Breast epithelium (tissue), 3 donors: Measurements from ENCODE around the gene OLFML3.

ENCODE experiments used
- POLR2A ChIP-seq: fragments of 450-650 bp; IDR thresholded peaks from one replicate; pipeline ENCODE4 v1.6.1; 2016; ENCODE audit warnings: antibody characterized with exemption, mild to moderate bottlenecking, moderate library complexity
- TF ChIP-seq, protein P1 (sequence below), 3 donors: fragments of 450-650 bp; IDR thresholded peaks; one replicate each; pipeline ENCODE4 v1.5.1; 2016 to 2017; ENCODE audit warnings: antibody characterized with exemption in 3 of 3, mild to moderate bottlenecking in 3 of 3, moderate library complexity in 3 of 3

DNA sequence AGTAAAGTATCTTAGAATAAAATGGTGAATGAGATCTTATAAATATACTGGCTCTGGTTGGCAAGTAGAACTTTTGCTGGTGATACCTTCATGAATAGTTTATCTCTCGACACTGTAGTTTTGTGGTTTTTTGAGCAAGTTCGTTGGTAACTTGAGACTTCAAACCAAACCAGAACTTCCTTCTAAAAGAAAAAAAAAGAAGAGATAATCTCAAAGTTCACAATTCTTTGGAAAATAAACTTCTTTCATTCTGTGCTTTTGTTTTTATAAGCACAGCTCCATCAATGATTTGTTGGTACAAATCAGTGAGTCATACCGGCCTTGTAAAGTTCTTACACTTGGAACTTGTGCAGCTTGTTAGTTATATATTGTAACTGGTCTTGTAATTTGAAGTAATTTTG is 47.8 kb upstream of the OLFML3 start:
- TF ChIP-seq, protein P1, sequence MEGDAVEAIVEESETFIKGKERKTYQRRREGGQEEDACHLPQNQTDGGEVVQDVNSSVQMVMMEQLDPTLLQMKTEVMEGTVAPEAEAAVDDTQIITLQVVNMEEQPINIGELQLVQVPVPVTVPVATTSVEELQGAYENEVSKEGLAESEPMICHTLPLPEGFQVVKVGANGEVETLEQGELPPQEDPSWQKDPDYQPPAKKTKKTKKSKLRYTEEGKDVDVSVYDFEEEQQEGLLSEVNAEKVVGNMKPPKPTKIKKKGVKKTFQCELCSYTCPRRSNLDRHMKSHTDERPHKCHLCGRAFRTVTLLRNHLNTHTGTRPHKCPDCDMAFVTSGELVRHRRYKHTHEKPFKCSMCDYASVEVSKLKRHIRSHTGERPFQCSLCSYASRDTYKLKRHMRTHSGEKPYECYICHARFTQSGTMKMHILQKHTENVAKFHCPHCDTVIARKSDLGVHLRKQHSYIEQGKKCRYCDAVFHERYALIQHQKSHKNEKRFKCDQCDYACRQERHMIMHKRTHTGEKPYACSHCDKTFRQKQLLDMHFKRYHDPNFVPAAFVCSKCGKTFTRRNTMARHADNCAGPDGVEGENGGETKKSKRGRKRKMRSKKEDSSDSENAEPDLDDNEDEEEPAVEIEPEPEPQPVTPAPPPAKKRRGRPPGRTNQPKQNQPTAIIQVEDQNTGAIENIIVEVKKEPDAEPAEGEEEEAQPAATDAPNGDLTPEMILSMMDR (IDR thresholded peaks at IDR 0.05) = no peak
- no peak for TF ChIP-seq POLR2A
